Colonic mucosa (tissue), 4 donors: ENCODE results near the gene GDPD5. TPM values are rescaled to one million over a fixed set of nuclear protein-coding genes. Genes with fewer than 3 reads are reported as not detected.

ENCODE experiments used
- DNase-seq: peaks from one replicate; pipeline ENCODE4 v3.0.0-alpha.2; 2020
- H3K27ac ChIP-seq: fragments of 200-600 bp; one replicate; pipeline ENCODE4 v1.8.0; 2021
- H3K27me3 ChIP-seq: fragments of 200-600 bp; one replicate; pipeline ENCODE4 v1.8.0; 2021
- H3K36me3 ChIP-seq: fragments of 200-600 bp; one replicate; pipeline ENCODE4 v1.8.0; 2021
- H3K4me1 ChIP-seq: fragments of 200-600 bp; one replicate; pipeline ENCODE4 v1.8.0; 2021; ENCODE audit warnings: mild to moderate bottlenecking
- H3K4me3 ChIP-seq: fragments of 200-600 bp; one replicate; pipeline ENCODE4 v1.8.0; 2021
- H3K9ac ChIP-seq, 2 donors: one replicate each; pipeline ENCODE4 v1.7.0; 2013; ENCODE audit warnings: control low read depth in 2 of 2, low read depth in 2 of 2, low read length in 2 of 2
- H3K9me3 ChIP-seq: fragments of 200-600 bp; one replicate; pipeline ENCODE4 v1.8.0; 2021
- intact Hi-C: fragments of 100-400 bp; cut with DNase I; formaldehyde crosslinking; loops from one replicate; pipeline ENCODE4 v1.14.1; 2022
- total RNA-seq, 2 donors: library from RNA; stranded (reverse); fragmentation: NEBNext Ultra II Directional in 1 of 2; extraction: Animal tissue kit (Norgen Biotek cat#: 25700) in 1 of 2; gene quantifications; one replicate each; pipeline ENCODE4 v1.2.1, GENCODE V29; 2021
- TF ChIP-seq, protein P1 (sequence below): fragments of 200-600 bp; IDR thresholded peaks from one replicate; pipeline ENCODE4 v1.8.0; 2022; ENCODE audit warnings: antibody characterized with exemption, mild to moderate bottlenecking
- donor health status: healthy.
- donor health status: DM: no; HTN: no; CAD: no.
- donor health status: DM: no; HTN: no; CAD: no.

GDPD5 gene
- total RNA-seq, 2 donors from 2014 or later, result 2.6 to 4.1 TPM

DNA sequence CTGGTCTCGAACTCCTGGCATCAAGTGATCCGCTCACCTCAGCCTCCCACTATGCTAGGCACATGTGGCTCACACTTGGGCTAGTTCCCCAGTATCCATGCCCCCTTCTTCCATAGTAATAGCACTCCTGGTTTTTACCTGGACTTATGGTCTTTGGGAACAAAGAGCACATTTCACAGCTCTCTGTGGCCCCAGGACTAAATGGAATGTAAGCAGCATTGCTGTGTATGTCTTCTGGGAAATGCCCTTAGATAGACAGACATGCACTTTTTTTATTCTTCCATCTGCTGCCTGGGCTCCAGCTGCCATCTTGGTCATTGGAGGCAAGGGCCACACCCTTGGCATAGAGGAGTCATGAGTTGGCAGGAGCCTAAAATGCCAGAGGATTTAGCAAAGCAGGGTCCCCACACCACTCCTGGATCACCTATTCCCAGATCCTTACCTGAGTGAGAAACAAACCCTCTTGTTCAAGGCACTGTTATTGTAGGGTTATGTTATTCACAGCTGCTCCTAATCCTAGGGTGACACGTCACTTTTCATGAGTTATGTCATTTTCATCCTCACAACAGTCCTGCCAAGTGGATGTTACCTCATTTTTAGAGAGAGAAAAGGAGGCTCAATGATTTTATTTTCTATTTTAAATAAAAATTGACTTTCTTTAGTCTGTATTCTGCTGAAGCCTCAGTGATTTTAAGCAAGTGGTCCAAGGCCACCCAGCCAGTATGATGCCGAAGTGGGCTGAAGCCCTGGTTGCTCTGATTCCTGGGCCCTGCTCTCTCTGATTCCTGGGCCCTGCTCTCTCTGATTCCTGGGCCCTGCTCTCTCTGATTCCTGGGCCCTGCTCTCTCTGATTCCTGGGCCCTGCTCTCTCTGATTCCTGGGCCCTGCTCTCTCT is 15.7 kb upstream of the GDPD5 start:
- no peaks in the 10 kb centered on the region for H3K4me1 ChIP-seq
- H3K9ac ChIP-seq, result no peak overlapping the region
- H3K27me3 ChIP-seq, result no peaks in the 10 kb centered on the region
- no peak overlapping the region for H3K4me3 ChIP-seq
- H3K27ac ChIP-seq, result no peak overlapping the region
- intact Hi-C loops, result no loop called here
- TF ChIP-seq, protein P1, sequence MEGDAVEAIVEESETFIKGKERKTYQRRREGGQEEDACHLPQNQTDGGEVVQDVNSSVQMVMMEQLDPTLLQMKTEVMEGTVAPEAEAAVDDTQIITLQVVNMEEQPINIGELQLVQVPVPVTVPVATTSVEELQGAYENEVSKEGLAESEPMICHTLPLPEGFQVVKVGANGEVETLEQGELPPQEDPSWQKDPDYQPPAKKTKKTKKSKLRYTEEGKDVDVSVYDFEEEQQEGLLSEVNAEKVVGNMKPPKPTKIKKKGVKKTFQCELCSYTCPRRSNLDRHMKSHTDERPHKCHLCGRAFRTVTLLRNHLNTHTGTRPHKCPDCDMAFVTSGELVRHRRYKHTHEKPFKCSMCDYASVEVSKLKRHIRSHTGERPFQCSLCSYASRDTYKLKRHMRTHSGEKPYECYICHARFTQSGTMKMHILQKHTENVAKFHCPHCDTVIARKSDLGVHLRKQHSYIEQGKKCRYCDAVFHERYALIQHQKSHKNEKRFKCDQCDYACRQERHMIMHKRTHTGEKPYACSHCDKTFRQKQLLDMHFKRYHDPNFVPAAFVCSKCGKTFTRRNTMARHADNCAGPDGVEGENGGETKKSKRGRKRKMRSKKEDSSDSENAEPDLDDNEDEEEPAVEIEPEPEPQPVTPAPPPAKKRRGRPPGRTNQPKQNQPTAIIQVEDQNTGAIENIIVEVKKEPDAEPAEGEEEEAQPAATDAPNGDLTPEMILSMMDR, result no peak
- no peaks in the 10 kb centered on the region for H3K9me3 ChIP-seq
- H3K36me3 ChIP-seq, result no peaks in the 10 kb centered on the region
- DNase-seq, result no peak

DNA sequence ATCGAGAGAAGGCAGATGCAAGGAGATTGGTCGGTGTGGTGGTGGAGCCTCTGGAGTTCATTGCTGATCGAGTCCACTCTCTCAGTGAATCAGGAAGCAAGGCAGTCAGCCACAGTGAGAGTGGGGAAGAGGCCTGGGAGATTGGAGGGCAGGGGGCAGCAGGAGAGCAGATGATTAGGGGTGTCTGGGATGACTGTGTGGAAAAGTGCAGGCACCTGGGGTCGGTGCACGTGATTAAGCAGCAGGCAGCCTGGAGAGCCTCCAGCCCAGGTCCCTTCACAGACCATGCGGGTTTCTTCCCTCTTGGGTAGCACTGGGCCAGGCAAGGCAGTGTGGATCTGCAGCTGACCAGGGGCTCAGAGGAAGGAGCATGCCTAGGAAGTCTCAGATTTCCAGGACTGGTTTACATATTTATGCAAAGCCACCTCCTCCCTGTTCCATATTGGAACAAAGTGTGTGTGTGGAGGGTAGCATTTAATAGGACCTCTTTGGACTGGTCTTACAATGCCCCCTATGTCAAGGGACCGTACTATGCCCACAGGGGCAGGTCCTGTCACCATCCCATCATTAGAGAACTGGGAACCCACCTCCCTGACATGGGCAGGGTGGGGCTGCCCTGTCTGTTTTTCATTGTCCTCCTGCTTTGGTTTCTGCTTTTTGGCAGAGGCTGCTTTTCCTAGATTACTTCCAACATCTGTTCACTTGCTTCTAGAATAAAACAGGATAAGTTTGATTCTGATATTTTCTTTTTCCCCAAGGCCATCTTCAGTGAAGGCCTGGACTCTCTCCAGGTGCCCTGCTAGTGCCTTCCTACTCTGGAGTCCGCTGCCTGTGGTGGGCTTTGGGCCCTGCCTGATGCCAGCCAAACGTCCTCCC is 14.0 kb upstream of the GDPD5 start:
- Histone ChIP-seq H3K9me3 (no peaks in the 10 kb centered on the region), H3K27me3 (no peaks in the 10 kb centered on the region), H3K9ac (no peak overlapping the region), H3K4me3 (no peak overlapping the region), H3K27ac (no peak overlapping the region), H3K4me1 (no peaks in the 10 kb centered on the region), H3K36me3 (no peaks in the 10 kb centered on the region)
- intact Hi-C loops, result no loop called here
- no peak for DNase-seq
- TF ChIP-seq, protein P1, result no peak

DNA sequence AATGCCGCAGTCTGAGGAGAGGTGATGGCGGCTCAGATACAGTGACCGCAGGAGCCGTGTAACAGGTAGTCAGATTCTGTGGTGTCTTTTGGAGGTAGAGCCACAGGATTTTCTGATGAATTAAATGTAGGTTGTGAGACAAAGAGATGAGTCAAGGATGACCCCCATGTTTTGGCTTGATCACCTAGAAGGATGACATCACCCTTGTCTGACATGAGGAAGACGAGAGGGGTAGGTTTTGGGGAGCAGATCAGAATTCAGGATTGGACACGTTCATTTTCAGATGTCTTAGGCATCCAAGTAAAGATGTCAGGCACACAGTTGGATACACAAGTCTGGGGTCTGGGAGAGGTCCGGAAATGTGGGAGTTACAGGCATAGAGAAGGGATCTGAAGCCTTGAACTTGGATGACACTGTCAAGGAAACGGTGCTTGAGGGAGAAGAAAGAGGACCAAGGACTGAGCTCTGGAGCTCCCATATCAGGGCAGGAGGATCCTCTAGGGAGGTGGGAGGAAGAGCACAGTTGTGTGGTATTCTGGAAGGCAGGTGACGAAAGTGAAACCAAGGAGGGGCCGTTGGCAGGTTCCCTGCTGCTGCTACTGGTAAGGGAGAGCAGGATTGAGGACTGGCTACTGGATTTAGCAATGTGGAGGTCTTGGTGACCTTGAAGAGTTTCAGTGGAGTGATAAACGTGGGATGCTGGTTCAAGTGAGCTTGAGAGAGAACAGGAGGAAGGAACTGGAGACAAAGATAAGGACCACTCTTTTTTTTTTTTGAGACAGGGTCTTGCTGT is 12.6 kb upstream of the GDPD5 start:
- no peak for DNase-seq
- H3K4me3 ChIP-seq, result no peak overlapping the region
- no peaks in the 10 kb centered on the region for H3K9me3 ChIP-seq
- H3K36me3 ChIP-seq, result no peaks in the 10 kb centered on the region
- H3K4me1 ChIP-seq, result no peaks in the 10 kb centered on the region
- no peaks in the 10 kb centered on the region for H3K27me3 ChIP-seq
- H3K9ac ChIP-seq, result no peak overlapping the region
- TF ChIP-seq, protein P1, result no peak
- no peak overlapping the region for H3K27ac ChIP-seq
- intact Hi-C loops, result no loop called here

DNA sequence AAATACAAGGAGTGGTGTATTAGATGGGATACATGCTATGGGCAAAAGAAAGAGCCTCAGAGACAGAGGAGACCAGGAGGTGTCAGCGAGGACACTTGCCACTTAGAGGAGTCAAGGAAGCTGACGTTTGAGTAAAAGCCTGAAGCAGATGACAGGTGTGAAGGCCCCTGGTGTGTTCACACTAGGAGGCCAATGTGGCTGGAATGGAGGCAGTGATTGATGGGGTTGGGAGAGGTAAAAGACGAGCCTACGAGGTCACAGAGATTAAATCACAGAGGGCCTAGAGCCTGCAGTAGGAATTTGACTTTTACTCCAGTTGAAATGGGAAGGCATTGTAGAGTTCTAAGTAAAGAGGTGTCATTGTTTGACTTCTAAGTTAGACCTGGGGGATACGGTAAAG is 12.0 kb upstream of the GDPD5 start:
- no peak for DNase-seq
- Histone ChIP-seq H3K27ac (no peak overlapping the region), H3K9me3 (no peaks in the 10 kb centered on the region), H3K27me3 (no peaks in the 10 kb centered on the region), H3K9ac (peak overlapping the region in 1 of 2 donors; percentile 12), H3K36me3 (no peaks in the 10 kb centered on the region), H3K4me3 (no peak overlapping the region), H3K4me1 (no peaks in the 10 kb centered on the region)
- TF ChIP-seq, protein P1, result no peak
- intact Hi-C loops, result no loop called here
